SKM-1 (cell line): ENCODE results near the gene UBE2S.
A peak's percentile ranks its signal among the peaks of the same experiment; 100 is the strongest.

Source experiments
- DNase-seq: peaks from one replicate; lab custom pipeline; 2025; ENCODE audit not compliant: unreplicated experiment; lab: John Stamatoyannopoulos, UW

Gene UBE2S

DNA sequence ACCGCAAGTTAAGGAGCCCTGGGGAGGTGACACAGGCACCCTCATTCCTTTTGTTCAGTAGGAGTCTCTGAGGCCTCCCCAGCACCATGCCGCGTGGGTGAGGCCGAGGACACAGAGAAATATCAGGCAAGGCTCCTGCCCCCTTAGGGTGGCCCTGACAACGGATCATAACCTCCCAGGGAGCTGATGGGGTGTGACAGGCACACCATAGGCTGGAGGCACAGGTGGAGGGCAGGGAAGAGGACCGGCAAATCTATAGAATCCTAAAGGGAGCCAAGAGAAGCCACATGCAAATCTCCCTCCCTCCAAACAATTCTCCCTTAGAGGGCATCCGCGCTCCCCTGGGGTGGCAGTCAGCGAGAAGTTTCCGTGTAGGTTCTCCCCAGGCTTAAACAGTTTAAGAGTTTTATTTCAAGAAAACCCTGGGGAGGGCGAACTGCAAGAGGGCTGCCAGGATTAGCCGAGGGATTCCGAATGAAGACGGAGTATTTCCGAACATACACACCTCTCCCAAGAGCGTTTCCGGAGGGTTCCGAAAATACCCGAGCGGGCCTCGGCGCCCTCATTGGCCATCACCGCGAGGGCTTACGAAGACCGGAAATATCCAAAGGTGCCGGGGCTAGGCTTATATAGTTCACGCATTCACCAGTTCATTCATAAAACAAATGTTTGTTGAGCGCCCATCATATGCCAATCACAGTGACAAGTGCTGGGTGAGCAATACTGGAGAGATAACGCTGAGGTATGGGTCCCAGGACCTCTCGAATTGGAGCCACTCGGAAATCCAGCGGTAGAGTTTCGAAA, 22.5 kb downstream of the UBE2S start:
- peak; percentile 39 for DNase-seq

GRCh38 chr19:55384131-55384919, 23.3 kb downstream of the UBE2S start, which contains the start of gene TMEM238:
TSS of gene TMEM238 (minus strand) at chr19:55384292. CDS start at chr19:55384259, 33 bp downstream.
- no peak for DNase-seq

DNA sequence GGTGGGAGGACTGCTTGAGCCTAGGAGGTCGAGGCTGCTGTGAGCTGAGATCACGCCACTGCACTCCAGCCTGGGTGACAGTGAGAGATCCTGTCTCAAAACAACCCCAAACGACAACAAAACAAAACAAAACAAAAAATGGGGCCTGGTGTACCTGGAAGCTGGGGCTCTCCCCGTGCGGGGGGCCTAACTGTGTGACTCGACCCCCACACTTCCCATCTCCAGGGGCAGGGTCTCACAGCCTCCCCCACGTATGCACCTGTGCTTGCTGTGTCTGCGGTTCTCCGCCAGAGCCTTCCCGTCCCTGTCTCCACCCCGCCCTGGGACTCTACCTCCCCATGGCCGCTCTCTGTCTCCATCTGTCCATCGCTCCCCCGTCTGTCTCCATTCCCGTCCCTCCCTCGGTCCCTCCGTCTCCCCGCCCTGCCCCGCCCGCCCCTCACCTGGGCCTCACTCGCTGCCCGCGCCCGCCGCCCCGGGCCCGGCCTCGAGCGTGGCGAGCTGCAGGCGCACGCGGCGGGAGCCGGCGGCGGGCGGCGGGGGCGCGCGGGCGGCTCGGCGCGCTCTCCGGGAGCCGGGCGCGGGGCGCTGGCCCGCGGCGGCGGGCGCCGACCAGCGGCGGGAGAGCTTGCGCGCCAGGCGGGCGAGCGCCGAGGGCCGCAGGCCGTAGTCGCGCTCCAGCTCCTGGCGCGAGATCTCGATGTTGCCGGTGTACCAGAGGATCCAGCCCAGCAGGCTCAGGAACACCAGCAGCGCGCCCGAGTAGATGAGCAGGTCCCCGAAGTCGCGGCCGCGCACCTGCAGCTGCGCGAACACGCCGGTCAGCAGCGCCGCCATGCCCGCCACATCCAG, 24.1 kb downstream of the UBE2S start:
- no peak for DNase-seq

- DNase-seq, result no peak
Measured at GRCh38 chr19:55382522-55383054, 25.0 kb downstream of the UBE2S start.

GRCh38 chr19:55382013-55382412, 25.6 kb downstream of the UBE2S start:
- no peak for DNase-seq

DNA sequence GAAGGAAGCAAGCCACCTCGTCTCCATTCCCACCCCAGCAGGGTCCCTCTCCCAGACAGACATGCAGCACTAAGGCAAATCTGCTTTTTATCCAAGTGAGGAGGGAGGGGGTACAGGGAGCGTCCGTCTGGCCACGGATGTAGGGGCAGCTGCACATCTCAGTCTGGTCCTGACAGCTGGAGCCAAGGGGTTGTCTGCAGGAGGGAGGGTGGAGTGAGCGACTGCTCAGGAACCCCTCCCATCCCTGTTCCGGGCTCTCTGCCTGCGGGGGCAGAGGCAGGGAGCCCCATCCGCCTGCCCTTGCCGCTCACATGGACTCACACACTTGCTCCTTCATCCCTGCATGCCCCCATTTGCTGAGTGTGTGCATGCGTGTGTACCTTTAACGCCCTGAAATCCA, 28.4 kb downstream of the UBE2S start:
- no peak for DNase-seq

GRCh38 chr19:55377356-55378131, 30.0 kb downstream of the UBE2S start:
- DNase-seq, result no peak

DNA sequence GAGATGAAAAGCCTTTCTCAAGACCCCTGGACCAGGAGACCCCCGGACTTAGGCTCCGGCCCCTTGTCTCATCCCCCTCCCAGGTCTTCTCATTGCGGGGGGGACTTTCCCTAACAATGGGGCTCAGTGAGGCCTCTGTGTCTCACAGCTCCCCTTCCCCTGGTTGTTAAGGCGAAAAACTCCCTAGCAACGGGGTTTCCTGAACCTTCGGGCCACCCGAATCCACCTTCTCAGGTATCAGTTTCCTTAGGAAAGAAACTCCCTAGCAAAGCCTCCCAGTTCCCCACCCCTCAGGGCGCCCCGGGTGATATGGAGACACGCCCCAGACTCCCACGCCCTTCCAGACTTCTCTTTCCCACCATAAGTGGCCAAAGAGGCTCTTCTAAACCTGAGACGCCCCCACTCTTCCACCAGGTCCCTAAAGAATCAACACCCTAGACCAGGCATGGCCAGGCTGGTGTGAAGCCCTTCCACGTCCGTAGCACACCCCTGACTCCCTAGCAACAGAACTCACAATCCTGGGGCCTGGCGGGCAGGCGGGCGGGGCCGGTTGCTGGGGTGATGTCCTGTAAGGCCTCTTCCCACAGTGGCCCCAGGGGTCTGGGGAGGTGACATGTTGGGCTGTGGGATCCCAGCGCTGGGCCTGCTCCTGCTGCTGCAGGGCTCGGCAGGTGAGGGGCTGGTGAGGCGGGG, 31.2 kb downstream of the UBE2S start, which contains the start of gene TMEM190:
TSS of gene TMEM190 (plus strand) at position 586 of the 693 bp plus-strand sequence. CDS start at position 614, 28 bp downstream.
- DNase-seq, result no peak

- DNase-seq, result no peak
Measured at GRCh38 chr19:55373993-55374757, 33.4 kb downstream of the UBE2S start.

DNA sequence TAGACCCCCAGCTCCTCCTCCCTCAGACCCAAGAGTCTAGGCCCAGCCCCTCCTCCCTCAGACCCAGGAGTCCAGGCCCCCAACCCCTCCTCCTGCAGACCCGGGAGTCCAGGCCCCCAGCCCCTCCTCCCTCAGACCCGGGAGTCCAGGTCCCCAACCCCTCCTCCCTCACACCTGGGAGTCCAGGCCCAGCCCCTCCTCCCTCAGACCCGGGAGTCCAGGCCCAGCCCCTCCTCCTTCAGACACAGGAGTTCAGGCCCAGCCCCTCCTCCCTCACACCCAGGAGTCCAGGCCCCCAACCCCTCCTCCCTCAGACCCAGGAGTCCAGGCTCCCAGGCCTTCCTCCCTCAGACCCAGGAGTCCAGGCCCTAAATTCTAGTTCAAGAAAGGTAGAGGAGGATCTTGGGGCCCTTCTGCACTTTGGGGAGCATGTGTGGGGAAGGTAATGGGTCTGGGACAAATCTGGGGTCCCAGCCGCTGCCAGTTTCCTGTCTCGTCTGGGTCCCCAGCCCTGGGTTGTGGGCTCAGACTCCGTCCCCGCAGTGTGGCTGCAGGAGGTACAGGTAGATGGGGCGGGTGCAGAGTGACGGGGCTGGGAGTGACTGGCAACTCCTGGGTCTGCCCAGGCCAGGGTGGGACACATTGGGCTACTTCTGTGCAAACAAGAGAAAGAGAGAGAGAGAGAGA, 34.1 kb downstream of the UBE2S start:
- no peak for DNase-seq

DNA sequence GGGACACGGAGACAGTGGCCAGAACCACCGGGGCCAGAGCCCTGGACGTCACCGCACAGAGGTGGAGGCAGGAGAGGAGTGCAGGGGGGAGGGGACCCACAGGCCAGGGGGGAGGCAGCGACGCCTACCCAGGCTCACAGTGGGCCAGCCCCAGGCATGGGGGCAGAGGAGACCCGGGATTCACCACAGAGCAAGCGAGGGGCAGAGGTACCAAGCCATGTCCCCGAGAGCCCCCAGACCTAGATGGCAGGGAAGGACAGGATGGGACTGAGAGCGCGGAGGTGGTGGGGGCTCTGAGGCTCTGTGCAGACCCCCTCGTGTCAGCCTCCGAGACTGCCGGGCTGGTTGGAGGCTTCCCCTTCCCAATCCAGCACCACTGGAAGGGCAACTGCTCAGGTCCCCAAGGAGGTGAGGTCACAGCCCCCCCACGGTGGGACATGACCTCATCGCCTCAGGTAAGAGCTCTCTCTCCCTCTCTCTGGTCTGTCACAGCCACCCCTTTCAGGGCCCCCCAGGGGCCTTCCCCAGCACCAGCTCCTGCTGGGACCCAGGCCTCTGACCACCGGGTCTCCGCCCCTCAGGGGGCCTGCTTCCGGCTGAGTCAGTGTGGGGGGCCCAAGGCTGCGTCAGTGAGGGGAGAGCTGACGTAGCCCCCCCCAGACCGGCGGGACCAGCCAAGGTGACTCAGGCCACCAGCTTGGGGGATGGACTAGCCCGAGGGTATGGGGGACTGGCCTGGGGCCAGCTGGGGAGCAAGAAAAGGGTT, 35.1 kb downstream of the UBE2S start:
- DNase-seq, result no peak

DNA sequence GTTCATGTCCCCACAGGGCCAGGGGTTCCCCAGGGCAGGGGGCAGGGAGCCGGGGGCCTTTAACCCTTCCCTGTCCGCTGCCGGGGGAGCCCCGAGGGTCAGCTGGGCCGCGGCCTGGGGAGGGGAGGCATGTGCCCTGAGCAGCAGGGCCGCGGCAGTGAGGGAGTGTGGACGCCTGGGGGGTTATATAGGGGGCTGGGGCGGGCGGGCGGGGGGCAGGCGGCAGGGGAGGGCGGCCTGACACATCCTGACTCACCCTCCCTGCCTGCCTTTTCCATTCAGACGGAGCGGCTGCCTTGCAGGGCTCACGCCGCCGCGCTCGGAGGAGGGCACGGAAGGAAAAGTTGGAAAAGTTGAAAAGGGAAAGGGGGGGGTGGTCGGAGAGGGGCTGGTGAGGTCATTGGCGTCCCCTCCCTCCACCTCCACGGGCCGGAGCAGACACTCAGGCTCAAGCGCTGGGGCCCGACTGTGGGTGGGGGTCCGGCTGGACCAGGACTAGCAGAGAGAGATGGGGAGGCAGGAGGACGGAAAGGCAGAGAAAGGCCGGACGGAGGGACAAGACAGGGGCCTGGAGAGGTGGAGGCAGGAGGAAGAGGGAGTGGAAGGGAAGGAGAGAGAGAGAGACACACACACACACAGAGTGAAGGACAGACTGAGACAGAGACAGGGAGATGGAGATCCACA, 37.1 kb downstream of the UBE2S start, which contains the start of gene IL11:
TSS of gene IL11 (minus strand) at position 159 of the 684 bp plus-strand sequence. CDS start at position 6, 153 bp downstream.
- DNase-seq, result no peak

DNA sequence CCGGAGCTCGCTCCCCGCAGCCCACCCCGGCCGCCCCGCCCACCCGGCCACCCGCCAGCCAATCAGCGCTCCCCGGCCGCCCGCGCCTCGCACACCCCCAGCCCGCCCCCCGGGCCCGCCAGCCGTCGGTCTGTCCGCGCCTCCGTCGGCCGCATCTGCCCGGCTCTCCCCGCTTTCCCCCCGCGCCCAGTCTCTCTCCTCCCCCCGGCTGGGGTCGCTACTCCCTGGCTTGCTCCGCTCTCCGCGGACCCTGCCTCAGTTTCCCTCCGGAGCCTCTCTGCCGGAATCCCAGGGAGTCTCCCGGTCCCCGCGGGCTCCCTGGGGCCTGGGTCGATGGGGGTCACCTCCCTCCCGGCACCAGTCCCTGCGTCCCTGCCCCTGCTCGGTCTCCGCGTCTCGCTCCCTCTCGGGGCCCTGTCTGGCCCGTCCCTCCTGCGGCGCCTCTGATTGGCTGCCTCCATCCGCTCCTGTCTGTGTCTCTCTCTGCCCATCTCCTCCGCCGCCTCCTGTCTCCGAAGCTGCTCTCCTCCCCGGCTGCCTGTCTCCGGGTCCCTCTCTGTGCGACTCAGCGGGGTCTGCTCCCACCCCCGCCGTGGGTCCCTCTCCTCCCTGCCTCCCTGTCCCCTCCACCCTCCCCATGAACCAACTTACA, 37.8 kb downstream of the UBE2S start:
- DNase-seq, result no peak

GRCh38 chr19:55368701-55369563, 38.7 kb downstream of the UBE2S start:
- DNase-seq, result no peak

- no peak for DNase-seq
Measured at GRCh38 chr19:55368106-55368505, 39.5 kb downstream of the UBE2S start.
